ENCODE results near the gene RMP24.

The RMP24 gene

GRCh38 chr18:35974181-35974580, 1.7 kb downstream of the RMP24 start:
- no peak for DNase-seq (ENCODE audit: low read depth)
- no peak for TF ChIP-seq CTCF (IDR thresholded peaks at IDR 0.05; ENCODE audit: insufficient read depth, low read depth, low read length, missing control alignments)
- no peak overlapping the region for H3K4me3 ChIP-seq (ENCODE audit: low read length)

GRCh38 chr18:35979112-35979511, 6.6 kb downstream of the RMP24 start:
- H3K4me3 ChIP-seq (ENCODE audit: low read length): no peak overlapping the region
- DNase-seq (ENCODE audit: low read depth): no peak
- TF ChIP-seq CTCF (IDR thresholded peaks at IDR 0.05; ENCODE audit: insufficient read depth, low read depth, low read length, missing control alignments): no peak

GRCh38 chr18:35982409-35983114, 10.1 kb downstream of the RMP24 start:
- no peak overlapping the region for H3K4me3 ChIP-seq (ENCODE audit: low read length)
- TF ChIP-seq CTCF (IDR thresholded peaks at IDR 0.05; ENCODE audit: insufficient read depth, low read depth, low read length, missing control alignments): no peak
- DNase-seq (ENCODE audit: low read depth): no peak

- TF ChIP-seq CTCF (IDR thresholded peaks at IDR 0.05; ENCODE audit: insufficient read depth, low read depth, low read length, missing control alignments): no peak
- no peak overlapping the region for H3K4me3 ChIP-seq (ENCODE audit: low read length)
- no peak for DNase-seq (ENCODE audit: low read depth)
Measured at GRCh38 chr18:35983147-35983546, 10.7 kb downstream of the RMP24 start.

- no peak overlapping the region for H3K4me3 ChIP-seq (ENCODE audit: low read length)
- peak; percentile 41 for DNase-seq (ENCODE audit: low read depth)
Measured at GRCh38 chr18:35983818-35984217, 11.3 kb downstream of the RMP24 start.

GRCh38 chr18:35991696-35992095, 19.2 kb downstream of the RMP24 start:
- DNase-seq (ENCODE audit: low read depth): no peak
- no peak overlapping the region for H3K4me3 ChIP-seq (ENCODE audit: low read length)
- TF ChIP-seq CTCF (IDR thresholded peaks at IDR 0.05; ENCODE audit: insufficient read depth, low read depth, low read length, missing control alignments): no peak

More at GRCh38 chr18:35983818-35984217, 11.3 kb downstream of the RMP24 start:
- no peak for TF ChIP-seq CTCF (IDR thresholded peaks at IDR 0.05; ENCODE audit: insufficient read depth, low read depth, low read length, missing control alignments)

- no peak for DNase-seq (ENCODE audit: low read depth)
- H3K4me3 ChIP-seq (ENCODE audit: low read length): no peak overlapping the region
- TF ChIP-seq CTCF (IDR thresholded peaks at IDR 0.05; ENCODE audit: insufficient read depth, low read depth, low read length, missing control alignments): no peak
Measured at GRCh38 chr18:35993013-35993412, 20.5 kb downstream of the RMP24 start.
